HG03469 (cell line): ENCODE measurements around the gene KNDC1.

Source experiments
- ATAC-seq: cut with Tn5 transposase; IDR thresholded peaks from one replicate; pipeline ENCODE4 v1.9.1; 2021; ENCODE audit warnings: mild to moderate bottlenecking, moderate library complexity, moderate number of reproducible peaks; ENCODE audit not compliant: unreplicated experiment

The KNDC1 gene

GRCh38 chr10:133235932-133236331, 75.9 kb downstream of the KNDC1 start:
- no peak for ATAC-seq

- no peak for ATAC-seq
Measured at GRCh38 chr10:133236401-133237240, 76.6 kb downstream of the KNDC1 start.

- no peak for ATAC-seq
Measured at GRCh38 chr10:133237241-133237587, 77.2 kb downstream of the KNDC1 start.

GRCh38 chr10:133237588-133238465, 77.8 kb downstream of the KNDC1 start, which contains the start of gene VENTX:
Gene VENTX, plus strand, starts transcription at chr10:133237855. Its CDS starts 60 bp downstream, at chr10:133237915.
- ATAC-seq = no peak

GRCh38 chr10:133238466-133238804, 78.4 kb downstream of the KNDC1 start:
- no peak for ATAC-seq

- ATAC-seq = no peak
Measured at GRCh38 chr10:133239990-133240389, 80.0 kb downstream of the KNDC1 start.

- no peak for ATAC-seq
Measured at GRCh38 chr10:133241501-133242205, 81.6 kb downstream of the KNDC1 start.

- ATAC-seq = no peak
Measured at GRCh38 chr10:133242611-133243356, 82.8 kb downstream of the KNDC1 start.

GRCh38 chr10:133243593-133243992, 83.6 kb downstream of the KNDC1 start:
- no peak for ATAC-seq

- ATAC-seq = no peak
Measured at GRCh38 chr10:133245439-133246235, 85.6 kb downstream of the KNDC1 start.

- no peak for ATAC-seq
Measured at GRCh38 chr10:133246236-133246626, 86.2 kb downstream of the KNDC1 start.

GRCh38 chr10:133247681-133248333, 87.8 kb downstream of the KNDC1 start:
- ATAC-seq = no peak

- no peak for ATAC-seq
Measured at GRCh38 chr10:133248334-133248715, 88.3 kb downstream of the KNDC1 start.

- no peak for ATAC-seq
Measured at GRCh38 chr10:133249094-133249780, 89.2 kb downstream of the KNDC1 start.

GRCh38 chr10:133249975-133250754, 90.1 kb downstream of the KNDC1 start:
- no peak for ATAC-seq

GRCh38 chr10:133251388-133252222, 91.6 kb downstream of the KNDC1 start:
- no peak for ATAC-seq

- ATAC-seq = no peak
Measured at GRCh38 chr10:133252223-133252552, 92.2 kb downstream of the KNDC1 start.
